CD4-positive, alpha-beta T cell (primary cell): ENCODE data around the gene STIMATE. TPM values are rescaled to one million over a fixed set of nuclear protein-coding genes. Genes with fewer than 3 reads are reported as not detected.
A peak's percentile ranks its signal among the peaks of the same experiment; 100 is the strongest.

Experiments
- ATAC-seq: fragments of 200-7000 bp; cut with Tn5 transposase; one replicate; pipeline ENCODE4 v1.10.0; 2022; ENCODE audit warnings: mild to moderate bottlenecking; ENCODE audit not compliant: poor library complexity
- CTCF ChIA-PET: fragments of 350-600 bp; sonication (Branson Sonifier 250); formaldehyde crosslinking; loops from one replicate; lab custom pipeline; 2021; ENCODE audit warnings: antibody characterized with exemption, inconsistent platforms; lab: Charles Lee
- POLR2A ChIA-PET: fragments of 350-600 bp; sonication (Branson Sonifier 250); formaldehyde crosslinking; loops from one replicate; lab custom pipeline; 2021; ENCODE audit warnings: antibody characterized with exemption, inconsistent platforms; lab: Charles Lee
- DNase-seq, 14 experiments: peaks; one replicate each; pipeline ENCODE4 v3.0.0-alpha.2; 2013 to 2020; ENCODE audit warnings: mixed read lengths in 2 of 14
- H3K27ac ChIP-seq, 2 donors: one replicate each; pipeline versions ENCODE4 v1.5.1 to v1.7.0; 2013; ENCODE audit warnings: low read length in 2 of 2, low read depth in 1 of 2, mild to moderate bottlenecking in 1 of 2
- H3K27me3 ChIP-seq, 2 experiments: 1 replicate in 1 of 2; 2 replicates in 1 of 2; pipeline versions ENCODE4 v1.6.1 to v1.7.0; 2013; ENCODE audit warnings: low read length in 2 of 2, control low read depth in 1 of 2, mild to moderate bottlenecking in 1 of 2, moderate library complexity in 1 of 2; ENCODE audit not compliant: insufficient read depth in 2 of 2, control insufficient read depth in 1 of 2
- H3K36me3 ChIP-seq: one replicate; pipeline ENCODE4 v1.6.1; 2013; ENCODE audit warnings: low read length, control low read depth; ENCODE audit not compliant: insufficient read depth
- H3K4me1 ChIP-seq: one replicate; pipeline ENCODE4 v1.6.1; 2013; ENCODE audit warnings: low read length, control low read depth; ENCODE audit not compliant: insufficient read depth
- H3K4me3 ChIP-seq: one replicate; pipeline ENCODE4 v1.5.1; 2013; ENCODE audit warnings: mild to moderate bottlenecking, low read length, moderate library complexity
- H3K9me3 ChIP-seq, 2 experiments: 1 replicate in 1 of 2; 2 replicates in 1 of 2; pipeline versions ENCODE4 v1.6.1 to v1.7.0; 2013; ENCODE audit warnings: low read length in 2 of 2, mild to moderate bottlenecking in 2 of 2, control low read depth in 1 of 2, moderate library complexity in 1 of 2; ENCODE audit not compliant: control insufficient read depth in 1 of 2, insufficient read depth in 1 of 2
- H3K27ac Mint-ChIP-seq: one replicate; pipeline ENCODE4 v1.8.0; 2020; ENCODE audit warnings: mixed read lengths
- H3K27me3 Mint-ChIP-seq: one replicate; pipeline ENCODE4 v1.8.0; 2021; ENCODE audit warnings: mixed read lengths
- H3K36me3 Mint-ChIP-seq: one replicate; pipeline ENCODE4 v1.8.0; 2021; ENCODE audit warnings: low read depth, mixed read lengths
- H3K4me1 Mint-ChIP-seq: one replicate; pipeline ENCODE4 v1.8.0; 2021; ENCODE audit warnings: low read depth, mixed read lengths
- H3K4me3 Mint-ChIP-seq: one replicate; pipeline ENCODE4 v1.8.0; 2020; ENCODE audit warnings: mild to moderate bottlenecking, mixed read lengths
- H3K9me3 Mint-ChIP-seq: one replicate; pipeline ENCODE4 v1.8.0; 2020; ENCODE audit warnings: mixed read lengths
- CTCF ChIP-seq: fragments of 200-600 bp; IDR thresholded peaks from one replicate; pipeline ENCODE4 v1.8.0; 2022; ENCODE audit warnings: antibody characterized with exemption, mild to moderate bottlenecking
- intact Hi-C, 2 experiments: fragments of 100-400 bp; cut with DNase I in 1 of 2; cut with micrococcal nuclease in 1 of 2; formaldehyde crosslinking; loops; one replicate each; pipeline versions ENCODE4 v1.15.1 to v1.9.0; 2023 to 2025; cut with DNase I, micrococcal nuclease
- total RNA-seq, 174 experiments: library from RNA in 2 of 174; stranded (reverse) in 2 of 174; gene quantifications; one replicate each; pipeline ENCODE4 v1.2.3 and lab custom pipeline; 2021 to 2026

The STIMATE gene
- total RNA-seq, 2 experiments from 2014 or later, result 39.8 to 42.6 TPM

- intact Hi-C loops, result no loop called here
- Histone ChIP-seq H3K4me3 (no peak overlapping the region), H3K36me3 (peaks cover 67% of the 10 kb centered on the region), H3K4me1 (no peaks in the 10 kb centered on the region), H3K27ac (no peak overlapping the region), H3K9me3 (no peaks in the 10 kb centered on the region), H3K27me3 (no peaks in the 10 kb centered on the region)
- ATAC-seq, result no peak
- H3K27me3 Mint-ChIP-seq, result no peaks in the 10 kb centered on the region
- peaks cover 64% of the 10 kb centered on the region for H3K36me3 Mint-ChIP-seq
- ChIA-PET CTCF (interaction anchor here (0.6 kb wide), 1 partner anchor 71 kb away, joined by 3 read pairs; no protein-coding TSS in a partner anchor), POLR2A (no interaction called here)
- no peak for TF ChIP-seq CTCF
- no peak overlapping the region for H3K4me3 Mint-ChIP-seq
- H3K27ac Mint-ChIP-seq, result no peak overlapping the region
- DNase-seq, result no peak
- peaks cover 12% of the 10 kb centered on the region for H3K4me1 Mint-ChIP-seq
- H3K9me3 Mint-ChIP-seq, result no peaks in the 10 kb centered on the region
These were observed 52.2 kb downstream of the STIMATE start for GRCh38 chr3:52845157-52845556.

- H3K9me3 Mint-ChIP-seq, result no peaks in the 10 kb centered on the region
- H3K4me3 Mint-ChIP-seq, result no peak overlapping the region
- no peaks in the 10 kb centered on the region for H3K27me3 ChIP-seq
- no peak for TF ChIP-seq CTCF
- intact Hi-C loops, result loop anchor here in 1 of 2 experiments (1.0 kb wide), 1 partner anchor 228 kb away; no protein-coding TSS in a partner anchor
- H3K27ac Mint-ChIP-seq, result peak overlapping the region; percentile 60
- peaks cover 1% of the 10 kb centered on the region for H3K4me1 ChIP-seq
- H3K9me3 ChIP-seq, result no peaks in the 10 kb centered on the region
- no peaks in the 10 kb centered on the region for H3K27me3 Mint-ChIP-seq
- ChIA-PET POLR2A (no interaction called here), CTCF (interaction anchor here (0.6 kb wide), 1 partner anchor 71 kb away, joined by 3 read pairs; no protein-coding TSS in a partner anchor)
- ATAC-seq (no peak), DNase-seq (no peak)
- H3K27ac ChIP-seq, result no peak overlapping the region
- peaks cover 67% of the 10 kb centered on the region for H3K36me3 Mint-ChIP-seq
- H3K36me3 ChIP-seq, result peaks cover 66% of the 10 kb centered on the region
- no peak overlapping the region for H3K4me3 ChIP-seq
- peaks cover 14% of the 10 kb centered on the region for H3K4me1 Mint-ChIP-seq
These were observed 52.9 kb downstream of the STIMATE start for GRCh38 chr3:52844290-52844975.

- Mint-ChIP-seq H3K27ac (peak overlapping the region; percentile 60), H3K36me3 (peaks cover 63% of the 10 kb centered on the region), H3K4me1 (peaks cover 18% of the 10 kb centered on the region), H3K27me3 (no peaks in the 10 kb centered on the region), H3K4me3 (no peak overlapping the region), H3K9me3 (no peaks in the 10 kb centered on the region)
- no peaks in the 10 kb centered on the region for H3K9me3 ChIP-seq
- intact Hi-C loops, result loop anchor here in 1 of 2 experiments (1.0 kb wide), 1 partner anchor 228 kb away; no protein-coding TSS in a partner anchor
- TF ChIP-seq CTCF, result no peak
- H3K27me3 ChIP-seq, result no peaks in the 10 kb centered on the region
- no peak for DNase-seq
- H3K36me3 ChIP-seq, result peaks cover 62% of the 10 kb centered on the region
- H3K27ac ChIP-seq, result no peak overlapping the region
- ChIA-PET POLR2A (no interaction called here), CTCF (no interaction called here)
- H3K4me3 ChIP-seq, result no peak overlapping the region
- H3K4me1 ChIP-seq, result peaks cover 7% of the 10 kb centered on the region
- no peak for ATAC-seq
These were observed 53.5 kb downstream of the STIMATE start for GRCh38 chr3:52843881-52844280.
